HUES48 (cell line): Measurements from ENCODE around the gene BBS9.
A peak's percentile ranks its signal among the peaks of the same experiment; 100 is the strongest.
"Not testable (repeated sequence)": the region's sequence is repeated elsewhere in the genome, so short reads cannot be mapped to it uniquely, and the experiment has no call there.

Experiments
- H3K27ac ChIP-seq: one replicate; pipeline ENCODE4 v1.7.0; 2013; ENCODE audit warnings: low read depth, low read length, inconsistent platforms
- H3K27me3 ChIP-seq: 2 replicates; pipeline ENCODE4 v1.6.1; 2013; ENCODE audit warnings: mild to moderate bottlenecking, low read length; ENCODE audit not compliant: control insufficient read depth, insufficient read depth
- H3K36me3 ChIP-seq: 2 replicates; pipeline ENCODE4 v1.6.1; 2013; ENCODE audit warnings: low read length; ENCODE audit not compliant: control insufficient read depth, insufficient read depth
- H3K4me1 ChIP-seq: 2 replicates; pipeline ENCODE4 v1.6.1; 2013; ENCODE audit warnings: mild to moderate bottlenecking, low read length; ENCODE audit not compliant: control insufficient read depth, insufficient read depth
- H3K4me3 ChIP-seq: 2 replicates; pipeline ENCODE4 v1.5.1; 2013; ENCODE audit warnings: mild to moderate bottlenecking, low read depth, low read length
- H3K9ac ChIP-seq: 2 replicates; pipeline ENCODE4 v1.6.1; 2013; ENCODE audit warnings: mild to moderate bottlenecking, low read depth, low read length, moderate library complexity
- H3K9me3 ChIP-seq: 2 replicates; pipeline ENCODE4 v1.6.1; 2013; ENCODE audit warnings: low read length; ENCODE audit not compliant: control insufficient read depth, insufficient read depth

The BBS9 gene

GRCh38 chr7:33516568-33516967, 387.2 kb downstream of the BBS9 start:
- H3K4me3 ChIP-seq: no peak overlapping the region
- no peaks in the 10 kb centered on the region for H3K4me1 ChIP-seq
- no peaks in the 10 kb centered on the region for H3K9me3 ChIP-seq
- no peaks in the 10 kb centered on the region for H3K27me3 ChIP-seq
- H3K27ac ChIP-seq: no peak overlapping the region
- H3K9ac ChIP-seq: no peak overlapping the region
- no peaks in the 10 kb centered on the region for H3K36me3 ChIP-seq

GRCh38 chr7:33517191-33517590, 387.8 kb downstream of the BBS9 start:
- Histone ChIP-seq H3K27ac (no peak overlapping the region), H3K36me3 (no peaks in the 10 kb centered on the region), H3K4me3 (no peak overlapping the region), H3K9ac (no peak overlapping the region), H3K27me3 (no peaks in the 10 kb centered on the region), H3K9me3 (no peaks in the 10 kb centered on the region), H3K4me1 (no peaks in the 10 kb centered on the region)

GRCh38 chr7:33527008-33527407, 397.6 kb downstream of the BBS9 start:
- H3K36me3 ChIP-seq, H3K9me3 ChIP-seq, H3K27me3 ChIP-seq, H3K4me1 ChIP-seq, H3K27ac ChIP-seq, H3K9ac ChIP-seq, H3K4me3 ChIP-seq: not testable (repeated sequence)

GRCh38 chr7:33527613-33528012, 398.2 kb downstream of the BBS9 start:
- not testable (repeated sequence) for H3K27ac ChIP-seq, H3K36me3 ChIP-seq, H3K4me3 ChIP-seq, H3K4me1 ChIP-seq, H3K9me3 ChIP-seq, H3K27me3 ChIP-seq
- 0 out of 2 replicates have a peak overlapping the region, but pooled peaks have one; percentile 35 for H3K9ac ChIP-seq

GRCh38 chr7:33529070-33529469, 399.7 kb downstream of the BBS9 start:
- no peak overlapping the region for H3K27ac ChIP-seq

GRCh38 chr7:33530664-33531063, 401.3 kb downstream of the BBS9 start:
- H3K4me1 ChIP-seq: peaks cover 8% of the 10 kb centered on the region
- H3K36me3 ChIP-seq: no peaks in the 10 kb centered on the region
- H3K9me3 ChIP-seq: no peaks in the 10 kb centered on the region
- no peak overlapping the region for H3K9ac ChIP-seq
- no peak overlapping the region for H3K4me3 ChIP-seq
- H3K27me3 ChIP-seq: no peaks in the 10 kb centered on the region
- no peak overlapping the region for H3K27ac ChIP-seq

More at GRCh38 chr7:33529070-33529469, 399.7 kb downstream of the BBS9 start:
- Histone ChIP-seq H3K9me3 (no peaks in the 10 kb centered on the region), H3K9ac (no peak overlapping the region), H3K27me3 (no peaks in the 10 kb centered on the region), H3K4me1 (no peaks in the 10 kb centered on the region), H3K4me3 (no peak overlapping the region), H3K36me3 (no peaks in the 10 kb centered on the region)

- no peaks in the 10 kb centered on the region for H3K27me3 ChIP-seq
- no peaks in the 10 kb centered on the region for H3K9me3 ChIP-seq
- H3K4me3 ChIP-seq: no peak overlapping the region
- no peak overlapping the region for H3K9ac ChIP-seq
- no peak overlapping the region for H3K27ac ChIP-seq
- no peaks in the 10 kb centered on the region for H3K36me3 ChIP-seq
- peaks cover 8% of the 10 kb centered on the region for H3K4me1 ChIP-seq
These were observed 402.5 kb downstream of the BBS9 start for GRCh38 chr7:33531888-33532287.

- H3K27me3 ChIP-seq: no peaks in the 10 kb centered on the region
- H3K4me3 ChIP-seq: no peak overlapping the region
- H3K27ac ChIP-seq: no peak overlapping the region
- H3K4me1 ChIP-seq: peaks cover 8% of the 10 kb centered on the region
- H3K9ac ChIP-seq: no peak overlapping the region
- peaks cover 10% of the 10 kb centered on the region for H3K9me3 ChIP-seq
- peaks cover 7% of the 10 kb centered on the region; the same call in 1 of the 2 replicates for H3K36me3 ChIP-seq
These were observed 405.5 kb downstream of the BBS9 start for GRCh38 chr7:33534833-33535232.

GRCh38 chr7:33535989-33536388, 406.6 kb downstream of the BBS9 start:
- Histone ChIP-seq H3K27ac (no peak overlapping the region), H3K27me3 (no peaks in the 10 kb centered on the region), H3K9ac (no peak overlapping the region), H3K9me3 (peaks cover 12% of the 10 kb centered on the region), H3K4me1 (peaks cover 8% of the 10 kb centered on the region), H3K36me3 (peaks cover 7% of the 10 kb centered on the region; the same call in 1 of the 2 replicates), H3K4me3 (no peak overlapping the region)

- Histone ChIP-seq H3K4me3 (no peak overlapping the region), H3K36me3 (peaks cover 7% of the 10 kb centered on the region; the same call in 1 of the 2 replicates), H3K27me3 (no peaks in the 10 kb centered on the region), H3K27ac (no peak overlapping the region), H3K4me1 (peaks cover 8% of the 10 kb centered on the region), H3K9me3 (peaks cover 12% of the 10 kb centered on the region), H3K9ac (no peak overlapping the region)
These were observed 407.2 kb downstream of the BBS9 start for GRCh38 chr7:33536398-33537103.

- peaks cover 7% of the 10 kb centered on the region; the same call in 1 of the 2 replicates for H3K36me3 ChIP-seq
- peaks cover 12% of the 10 kb centered on the region for H3K9me3 ChIP-seq
- H3K9ac ChIP-seq: no peak overlapping the region
- peaks cover 8% of the 10 kb centered on the region for H3K4me1 ChIP-seq
- H3K4me3 ChIP-seq: no peak overlapping the region
- H3K27me3 ChIP-seq: no peaks in the 10 kb centered on the region
- H3K27ac ChIP-seq: no peak overlapping the region
These were observed 407.7 kb downstream of the BBS9 start for GRCh38 chr7:33537104-33537477.
